GM18526 (cell line): ENCODE data around the gene MTHFD2L.

Experiments used
- POLR2A ChIP-seq: IDR thresholded peaks from 3 replicates; pipeline ENCODE4 v1.6.1; 2011; ENCODE audit not compliant: insufficient read length; ENCODE audit errors: extremely low read depth

Gene MTHFD2L

DNA sequence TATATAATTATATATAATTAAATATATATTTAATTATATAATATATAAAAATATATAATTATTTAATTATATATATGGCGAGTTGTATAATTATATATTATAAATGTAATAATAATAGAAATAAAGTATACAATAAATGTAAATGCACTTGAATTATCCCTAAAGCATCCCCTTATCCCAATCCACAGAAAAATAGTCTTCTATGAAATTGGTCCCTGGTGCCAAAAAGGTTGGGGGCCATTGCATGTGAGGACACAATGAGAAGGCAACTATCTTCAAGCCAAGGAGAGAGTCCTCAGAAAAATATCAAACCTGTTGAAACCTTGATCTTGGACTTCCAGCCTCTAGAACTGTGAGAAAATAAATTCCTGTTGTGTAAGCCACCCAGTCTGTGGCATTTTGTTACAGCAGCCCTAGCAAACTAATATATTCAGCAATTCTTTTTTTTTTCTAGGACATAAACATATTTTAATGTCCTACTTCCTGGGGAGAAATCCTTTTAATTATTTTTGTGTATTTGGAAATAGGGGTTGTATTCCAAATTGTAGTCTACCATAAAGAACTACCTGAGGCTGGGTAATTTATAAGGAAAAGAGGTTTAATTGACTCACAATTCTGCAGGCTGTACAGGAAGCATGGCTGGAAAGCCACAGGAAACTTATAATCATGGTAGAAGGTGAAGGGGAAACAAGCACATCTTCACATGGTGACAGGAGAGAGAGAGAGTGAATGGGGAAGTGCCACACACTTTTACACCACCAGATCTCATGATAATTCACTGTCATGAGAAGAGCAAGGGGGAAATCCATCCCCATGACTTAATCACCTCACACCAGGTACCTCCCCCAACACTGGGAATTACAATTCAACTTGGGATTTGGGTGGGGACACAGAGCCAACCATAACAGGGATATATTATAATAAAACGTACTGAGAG is 36.0 kb upstream of the MTHFD2L start:
- TF ChIP-seq POLR2A = no peak

- TF ChIP-seq POLR2A = no peak
Measured at GRCh38 chr4:74123065-74123728, 34.7 kb upstream of the MTHFD2L start.

DNA sequence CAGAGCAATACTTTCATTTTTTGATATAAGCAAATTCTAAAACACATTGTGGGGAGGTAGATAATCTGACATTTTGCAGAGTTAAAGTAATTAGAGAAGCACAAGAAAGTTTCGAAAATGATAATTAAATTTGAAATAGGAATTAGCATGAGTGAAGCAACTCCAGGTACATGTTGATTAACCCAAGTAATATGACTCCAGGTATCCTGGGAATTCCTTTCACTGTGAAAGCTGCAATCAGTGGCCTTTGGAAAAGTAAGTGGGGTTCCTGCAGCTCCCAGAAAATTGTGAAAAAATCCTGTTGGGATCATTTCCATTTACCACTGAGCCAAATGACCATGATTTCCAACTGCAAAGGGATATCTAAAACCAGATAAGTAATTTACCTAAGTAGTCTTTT is 32.9 kb upstream of the MTHFD2L start:
- no peak for TF ChIP-seq POLR2A

DNA sequence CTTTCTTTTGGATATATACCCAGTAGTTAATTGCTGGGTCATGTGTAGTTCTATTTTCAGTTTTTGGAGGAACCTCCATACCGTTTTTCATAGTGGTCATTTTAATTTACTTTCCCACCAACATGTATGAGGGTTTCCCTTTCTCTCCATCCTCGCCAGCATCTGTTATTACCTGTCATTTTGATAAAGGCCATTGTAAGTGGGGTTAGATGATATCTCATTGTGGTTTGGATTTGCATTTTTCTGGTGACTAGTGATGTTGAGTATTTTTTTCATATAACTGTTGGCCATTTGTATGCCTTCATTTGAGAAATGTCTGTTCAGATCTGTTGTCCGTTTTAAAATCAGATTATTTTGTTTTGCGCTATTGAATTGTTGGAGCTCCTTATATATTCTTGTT is 30.2 kb upstream of the MTHFD2L start:
- TF ChIP-seq POLR2A = no peak

- TF ChIP-seq POLR2A = no peak
Measured at GRCh38 chr4:74132944-74133343, 25.0 kb upstream of the MTHFD2L start.

- TF ChIP-seq POLR2A = no peak
Measured at GRCh38 chr4:74133786-74134499, 24.0 kb upstream of the MTHFD2L start.

GRCh38 chr4:74134500-74134852 is 23.4 kb upstream of the MTHFD2L start:
- no peak for TF ChIP-seq POLR2A

GRCh38 chr4:74146581-74147129 is 11.3 kb upstream of the MTHFD2L start:
- TF ChIP-seq POLR2A = no peak

- TF ChIP-seq POLR2A = no peak
Measured at GRCh38 chr4:74148205-74148604, 9.7 kb upstream of the MTHFD2L start.

- no peak for TF ChIP-seq POLR2A
Measured at GRCh38 chr4:74152836-74153235, 5.1 kb upstream of the MTHFD2L start.

DNA sequence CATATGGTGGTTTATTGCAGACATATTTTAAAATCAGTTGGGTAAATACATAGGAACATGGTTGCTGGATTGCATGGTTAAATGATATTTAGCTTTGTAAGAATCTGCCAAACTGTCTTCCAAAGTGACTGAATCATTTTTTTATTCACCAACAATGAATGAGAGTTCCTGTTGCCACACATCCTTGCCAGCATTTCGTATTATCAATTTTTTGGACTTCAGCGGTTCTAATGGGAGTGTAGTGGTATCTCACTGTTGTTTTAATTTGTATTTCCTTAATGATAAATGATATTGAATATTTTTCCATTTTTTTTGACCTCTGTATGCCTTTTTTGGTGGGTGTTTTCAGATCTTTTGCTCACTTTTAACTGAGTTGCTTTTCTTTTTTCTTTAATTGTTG is 1.4 kb upstream of the MTHFD2L start:
- no peak for TF ChIP-seq POLR2A

- no peak for TF ChIP-seq POLR2A
Measured at GRCh38 chr4:74157154-74157553, 764 bp upstream of the MTHFD2L start.

- TF ChIP-seq POLR2A = no peak
Measured at GRCh38 chr4:74158466-74159142, 686 bp downstream of the MTHFD2L start.

GRCh38 chr4:74159143-74159709 is 1.3 kb downstream of the MTHFD2L start:
- no peak for TF ChIP-seq POLR2A

DNA sequence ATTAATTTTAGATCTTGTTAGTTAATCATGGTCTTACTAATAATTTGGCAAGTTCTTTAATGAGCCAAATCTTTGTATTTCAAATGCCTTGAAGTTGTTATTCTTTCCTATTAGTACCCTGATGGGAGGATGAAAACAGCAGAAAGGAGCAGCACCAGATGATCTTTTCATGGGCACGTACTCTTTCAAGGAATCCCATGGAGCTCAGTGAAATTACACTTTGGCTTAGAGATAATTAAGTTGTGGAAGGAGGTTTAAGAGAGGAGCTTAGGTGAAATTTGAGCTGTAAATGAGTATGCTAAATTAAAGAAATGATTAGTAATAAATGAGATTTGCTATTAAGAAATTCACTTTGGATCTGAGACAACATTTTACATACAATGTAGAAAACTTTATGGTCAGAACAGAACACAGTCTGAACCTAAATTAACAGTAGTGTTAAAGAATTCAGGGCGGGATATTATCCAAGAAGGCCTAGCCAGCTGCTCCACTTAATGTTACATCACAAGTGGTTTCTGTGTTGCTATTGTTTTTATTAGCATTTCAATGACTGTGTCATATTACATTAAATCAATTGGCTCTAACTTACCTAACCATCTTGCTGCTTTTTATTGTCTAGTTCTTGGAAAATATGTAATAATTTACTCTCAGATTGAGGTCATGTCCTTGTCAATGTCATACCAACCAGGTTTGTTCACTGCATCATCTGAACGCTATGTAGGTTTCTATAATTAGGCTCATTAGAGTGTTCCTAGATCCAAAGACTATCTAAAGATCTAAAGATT is 3.9 kb downstream of the MTHFD2L start:
- no peak for TF ChIP-seq POLR2A
